ENCODE results near the gene MAPRE2. TPM values are rescaled to one million over a fixed set of nuclear protein-coding genes. Genes with fewer than 3 reads are reported as not detected.

MAPRE2 gene
- total and polyA plus RNA-seq, 10 donors = 18.8 to 62.9 (median 45.1) TPM

DNA sequence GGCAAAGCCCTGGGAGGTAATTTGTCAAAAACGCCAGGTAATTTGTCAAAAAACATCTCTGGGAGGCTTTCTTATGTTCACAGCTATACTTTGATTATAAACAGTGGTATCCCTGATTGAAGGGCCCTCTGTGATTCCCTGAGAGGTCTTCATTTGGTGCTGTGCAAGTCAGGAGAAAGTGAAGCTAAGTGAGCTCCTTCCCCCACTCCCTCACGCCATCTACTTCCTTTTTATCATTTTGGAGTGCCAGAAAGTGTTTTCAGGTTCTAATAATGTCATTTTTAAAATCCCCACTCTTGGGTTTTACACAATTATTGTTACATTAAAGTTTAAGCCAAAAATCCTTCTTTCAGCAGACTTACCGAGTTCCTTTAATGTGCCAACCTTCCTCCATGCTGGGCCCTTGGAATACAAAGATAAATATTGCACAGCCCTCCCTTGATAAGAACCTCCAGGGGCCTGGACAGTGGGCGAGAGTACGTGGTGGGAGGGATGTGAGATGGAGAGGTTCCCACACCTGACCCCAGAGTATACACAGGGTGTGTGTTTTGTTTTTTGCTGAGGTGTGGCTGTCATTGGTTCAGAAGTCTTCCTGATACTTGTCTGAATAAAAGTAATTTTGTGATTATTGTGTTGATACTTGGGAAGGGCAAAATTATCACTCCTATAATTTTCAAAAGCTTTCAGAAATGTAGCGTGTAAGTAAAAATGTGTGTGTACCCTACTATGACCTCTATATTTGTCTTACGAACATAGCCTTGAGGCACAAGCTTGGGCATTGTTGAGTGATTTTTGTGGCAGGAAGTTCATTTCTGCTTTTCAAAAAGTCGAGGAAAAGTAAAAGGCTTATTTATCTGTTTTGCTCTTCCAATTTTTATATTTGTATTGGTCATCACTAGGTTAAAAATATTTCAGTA lies 8.2 kb downstream of the MAPRE2 start:
- Histone ChIP-seq H3K4me1 (peaks cover 47 to 99% (median 66%) of the 10 kb centered on the region in 6 donors), H3K36me3 (no peaks in the 10 kb centered on the region), H3K27ac (peak overlapping the region; percentile 23 to 90 (median 78)), H3K9me3 (no peaks in the 10 kb centered on the region), H3K4me3 (peak overlapping the region in 3 of 8 donors; percentile 13 to 41 (median 19)), H3K27me3 (replicated peaks in 1 of 7) (no peaks in the 10 kb centered on the region)
- 30 to 39% (median 34%) methylated on average over 8 of the region's 8 CpGs for WGBS, 5 donors
- no peak for TF ChIP-seq POLR2A (IDR thresholded peaks at IDR 0.05)
- no peak for TF ChIP-seq POLR2AphosphoS5 (IDR thresholded peaks at IDR 0.05)
- TF ChIP-seq, protein P1, sequence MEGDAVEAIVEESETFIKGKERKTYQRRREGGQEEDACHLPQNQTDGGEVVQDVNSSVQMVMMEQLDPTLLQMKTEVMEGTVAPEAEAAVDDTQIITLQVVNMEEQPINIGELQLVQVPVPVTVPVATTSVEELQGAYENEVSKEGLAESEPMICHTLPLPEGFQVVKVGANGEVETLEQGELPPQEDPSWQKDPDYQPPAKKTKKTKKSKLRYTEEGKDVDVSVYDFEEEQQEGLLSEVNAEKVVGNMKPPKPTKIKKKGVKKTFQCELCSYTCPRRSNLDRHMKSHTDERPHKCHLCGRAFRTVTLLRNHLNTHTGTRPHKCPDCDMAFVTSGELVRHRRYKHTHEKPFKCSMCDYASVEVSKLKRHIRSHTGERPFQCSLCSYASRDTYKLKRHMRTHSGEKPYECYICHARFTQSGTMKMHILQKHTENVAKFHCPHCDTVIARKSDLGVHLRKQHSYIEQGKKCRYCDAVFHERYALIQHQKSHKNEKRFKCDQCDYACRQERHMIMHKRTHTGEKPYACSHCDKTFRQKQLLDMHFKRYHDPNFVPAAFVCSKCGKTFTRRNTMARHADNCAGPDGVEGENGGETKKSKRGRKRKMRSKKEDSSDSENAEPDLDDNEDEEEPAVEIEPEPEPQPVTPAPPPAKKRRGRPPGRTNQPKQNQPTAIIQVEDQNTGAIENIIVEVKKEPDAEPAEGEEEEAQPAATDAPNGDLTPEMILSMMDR (IDR thresholded peaks at IDR 0.05 in 8 of 11, conservative IDR thresholded peaks at IDR 0.05 in 3 of 11) = no peak
- intact Hi-C loops (cut with DNase I; ENCODE audit: low total_unique reads) = no loop called here
- DNase-seq = no peak

DNA sequence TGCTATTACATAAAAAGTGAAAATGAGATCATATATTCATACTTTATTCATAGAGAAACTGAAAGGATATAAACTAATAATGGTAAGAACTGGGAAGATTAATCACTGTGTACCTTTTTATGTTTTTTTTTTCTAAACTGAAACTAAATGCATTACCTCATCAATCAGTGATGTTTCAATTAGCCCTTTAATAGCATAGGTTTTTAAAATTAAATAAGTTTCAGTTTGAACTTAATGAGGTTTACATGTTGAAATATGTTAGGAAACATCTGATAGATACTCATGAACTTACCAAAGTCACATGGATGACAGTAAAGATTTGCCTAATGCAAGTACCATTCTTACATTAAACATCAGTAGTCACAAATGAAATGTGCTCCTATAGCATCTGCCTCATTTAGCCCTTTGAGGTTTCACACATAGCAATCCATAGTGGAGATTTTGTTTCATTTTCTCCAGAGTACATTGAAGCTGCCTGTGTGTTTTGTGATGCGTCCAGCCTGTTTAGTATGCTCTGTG lies 8.9 kb downstream of the MAPRE2 start:
- H3K9me3 ChIP-seq = no peaks in the 10 kb centered on the region
- peak overlapping the region in 4 of 8 donors; percentile 13 to 41 (median 20) for H3K4me3 ChIP-seq
- H3K27me3 ChIP-seq (replicated peaks in 1 of 7) = no peaks in the 10 kb centered on the region
- 18 to 49% (median 23%) methylated on average over 1 of the region's 1 CpG for WGBS, 5 donors
- no peaks in the 10 kb centered on the region for H3K36me3 ChIP-seq
- intact Hi-C loops (cut with DNase I; ENCODE audit: low total_unique reads) = no loop called here
- DNase-seq = no peak
- H3K4me1 ChIP-seq = peaks cover 39 to 94% (median 59%) of the 10 kb centered on the region in 6 donors
- H3K27ac ChIP-seq = peak overlapping the region; percentile 23 to 90 (median 78)
- TF ChIP-seq POLR2AphosphoS5 (IDR thresholded peaks at IDR 0.05) = no peak
- TF ChIP-seq, protein P1 (IDR thresholded peaks at IDR 0.05 in 8 of 11, conservative IDR thresholded peaks at IDR 0.05 in 3 of 11) = no peak
- no peak for TF ChIP-seq POLR2A (IDR thresholded peaks at IDR 0.05)

DNA sequence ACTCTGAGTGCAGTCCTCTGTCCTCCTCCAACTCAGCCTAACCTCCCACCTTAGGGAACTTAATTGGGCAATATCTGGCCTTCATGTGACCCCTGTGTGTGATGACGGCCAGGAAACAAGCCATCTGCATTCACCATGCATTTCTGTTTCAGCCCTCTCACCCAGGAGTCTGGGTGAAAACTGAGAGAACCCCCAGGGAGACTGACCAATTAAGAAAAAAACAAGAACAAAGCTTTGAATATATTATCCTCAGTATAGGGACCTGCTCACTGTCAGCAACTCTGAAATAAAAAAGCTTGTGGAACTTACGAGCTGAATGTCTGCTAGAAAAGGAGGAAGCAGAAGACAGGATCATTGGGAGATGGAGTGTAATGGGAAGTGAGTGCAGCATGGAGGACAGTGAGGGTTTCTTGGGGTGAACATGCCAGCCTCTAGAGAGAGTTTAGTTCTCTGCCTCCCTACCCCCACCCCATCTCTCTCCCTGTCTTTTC lies 9.5 kb downstream of the MAPRE2 start:
- no peaks in the 10 kb centered on the region for H3K27me3 ChIP-seq (replicated peaks in 1 of 7)
- no peaks in the 10 kb centered on the region for H3K36me3 ChIP-seq
- 11 to 35% (median 24%) methylated on average over 2 of the region's 2 CpGs for WGBS, 5 donors
- H3K27ac ChIP-seq = peak overlapping the region; percentile 23 to 90 (median 78)
- no peak for DNase-seq
- H3K4me1 ChIP-seq = peaks cover 33 to 87% (median 52%) of the 10 kb centered on the region in 6 donors
- H3K9me3 ChIP-seq = no peaks in the 10 kb centered on the region
- peak in 1 of 3 donors; percentile 39 for TF ChIP-seq POLR2AphosphoS5 (IDR thresholded peaks at IDR 0.05)
- no peak for TF ChIP-seq POLR2A (IDR thresholded peaks at IDR 0.05)
- TF ChIP-seq, protein P1 (IDR thresholded peaks at IDR 0.05 in 8 of 11, conservative IDR thresholded peaks at IDR 0.05 in 3 of 11) = no peak
- intact Hi-C loops (cut with DNase I; ENCODE audit: low total_unique reads) = no loop called here
- H3K4me3 ChIP-seq = peak overlapping the region in 2 of 8 donors; percentile 19 to 41
